Esophagus squamous epithelium (tissue), 4 donors: ENCODE measurements around the gene TMEM221.

Source experiments
- POLR2A ChIP-seq, 4 donors: fragments of 450-650 bp; IDR thresholded peaks; one replicate each; pipeline ENCODE4 v1.6.1; 2017; ENCODE audit warnings: antibody characterized with exemption in 4 of 4, mild to moderate bottlenecking in 4 of 4, moderate library complexity in 3 of 4
- TF ChIP-seq, protein P1 (sequence below), 6 experiments: fragments of 450-650 bp in 4 of 6; fragments of 200-600 bp in 2 of 6; sonication (generic) in 2 of 6; IDR thresholded peaks; one replicate each; pipeline ENCODE4 v1.5.1; 2016 to 2019; ENCODE audit warnings: antibody characterized with exemption in 6 of 6, mild to moderate bottlenecking in 4 of 6, moderate library complexity in 4 of 6

DNA sequence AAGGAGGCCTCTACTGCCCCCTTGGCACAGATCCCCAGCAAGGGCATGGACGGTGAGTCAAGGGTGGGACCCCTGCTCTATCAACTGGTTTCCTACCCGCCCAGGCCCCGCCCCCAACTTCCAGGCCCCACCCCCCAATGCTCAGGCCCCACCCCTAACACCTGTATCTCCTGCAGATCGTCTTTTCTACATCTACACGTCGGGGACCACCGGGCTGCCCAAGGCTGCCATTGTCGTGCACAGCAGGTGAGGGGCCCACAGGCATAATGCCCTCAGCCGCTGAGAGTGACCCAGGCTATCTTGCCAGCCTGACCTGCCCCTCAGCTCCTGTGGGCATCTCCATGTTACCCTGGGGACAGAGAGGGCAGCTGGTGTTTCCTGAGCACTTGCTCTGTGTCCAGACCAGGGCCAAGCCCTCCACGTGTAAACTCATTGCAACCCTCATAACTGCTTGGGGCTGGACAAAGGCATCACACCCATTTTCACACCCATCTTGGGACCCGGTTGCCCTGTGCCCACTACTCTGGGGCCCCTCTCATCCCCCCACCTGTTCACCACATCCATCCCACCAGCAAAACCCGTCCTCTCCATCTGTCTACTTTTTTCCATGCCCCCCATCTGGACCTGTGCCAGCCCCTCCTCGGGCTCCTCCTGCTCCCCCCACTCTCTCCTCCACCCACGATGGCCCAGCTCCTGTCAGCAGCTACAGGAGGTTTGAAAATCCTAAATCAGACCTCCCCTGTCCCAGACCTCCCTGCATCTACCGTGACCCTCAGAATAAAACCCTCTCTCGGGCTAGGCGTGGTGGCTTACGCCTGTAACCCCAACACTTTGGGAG lies 39.0 kb upstream of the TMEM221 start:
- TF ChIP-seq, protein P1, sequence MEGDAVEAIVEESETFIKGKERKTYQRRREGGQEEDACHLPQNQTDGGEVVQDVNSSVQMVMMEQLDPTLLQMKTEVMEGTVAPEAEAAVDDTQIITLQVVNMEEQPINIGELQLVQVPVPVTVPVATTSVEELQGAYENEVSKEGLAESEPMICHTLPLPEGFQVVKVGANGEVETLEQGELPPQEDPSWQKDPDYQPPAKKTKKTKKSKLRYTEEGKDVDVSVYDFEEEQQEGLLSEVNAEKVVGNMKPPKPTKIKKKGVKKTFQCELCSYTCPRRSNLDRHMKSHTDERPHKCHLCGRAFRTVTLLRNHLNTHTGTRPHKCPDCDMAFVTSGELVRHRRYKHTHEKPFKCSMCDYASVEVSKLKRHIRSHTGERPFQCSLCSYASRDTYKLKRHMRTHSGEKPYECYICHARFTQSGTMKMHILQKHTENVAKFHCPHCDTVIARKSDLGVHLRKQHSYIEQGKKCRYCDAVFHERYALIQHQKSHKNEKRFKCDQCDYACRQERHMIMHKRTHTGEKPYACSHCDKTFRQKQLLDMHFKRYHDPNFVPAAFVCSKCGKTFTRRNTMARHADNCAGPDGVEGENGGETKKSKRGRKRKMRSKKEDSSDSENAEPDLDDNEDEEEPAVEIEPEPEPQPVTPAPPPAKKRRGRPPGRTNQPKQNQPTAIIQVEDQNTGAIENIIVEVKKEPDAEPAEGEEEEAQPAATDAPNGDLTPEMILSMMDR (IDR thresholded peaks at IDR 0.05) = no peak
- no peak for TF ChIP-seq POLR2A (IDR thresholded peaks at IDR 0.05)
